ENCODE results near the gene LHB. TPM values are rescaled to one million over a fixed set of nuclear protein-coding genes. Genes with fewer than 3 reads are reported as not detected.
A peak's percentile ranks its signal among the peaks of the same experiment; 100 is the strongest.

The LHB gene
- total RNA-seq, 2 experiments from 2014 or later: 1.1 TPM; not detected in 1

DNA sequence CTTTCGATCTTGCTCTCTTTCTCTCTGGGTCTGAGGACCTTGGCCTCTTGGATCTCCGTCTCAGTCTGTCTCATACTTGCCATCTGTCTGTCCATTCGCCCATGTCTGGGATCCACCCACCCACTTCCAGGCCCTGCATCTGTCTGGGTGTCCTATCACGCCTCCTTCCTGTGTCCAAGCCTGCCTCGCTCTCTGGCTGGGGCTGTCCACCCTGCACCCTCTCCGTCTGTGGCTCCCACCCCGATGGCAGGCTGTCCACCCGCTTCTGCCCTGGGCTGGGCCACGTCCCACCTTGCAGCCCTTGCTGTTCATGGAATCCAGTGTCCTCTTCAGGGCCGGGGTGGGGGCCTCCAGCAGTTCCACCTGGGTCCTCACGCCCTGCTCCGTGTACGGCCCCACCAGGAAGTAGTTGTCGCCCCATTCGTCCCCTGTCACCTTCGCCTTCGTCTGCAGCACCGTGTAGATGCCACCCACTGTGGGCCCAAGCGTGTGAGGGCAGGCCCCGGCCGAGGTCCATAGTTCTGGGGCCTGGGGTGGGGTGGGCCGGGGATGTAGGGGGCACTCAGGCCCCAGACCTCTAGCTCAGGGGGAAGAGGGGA is 25.8 kb downstream of the LHB start:
- peaks cover 30% of the 10 kb centered on the region for H3K36me3 ChIP-seq (ENCODE audit: insufficient read depth, low read length)
- no peaks in the 10 kb centered on the region for H3K9me3 ChIP-seq (ENCODE audit: low read length)
- TF ChIP-seq EZH2phosphoT487 (IDR thresholded peaks at IDR 0.05; ENCODE audit: borderline replicate concordance, low read depth, low read length): no peak
- TF ChIP-seq, protein P1, sequence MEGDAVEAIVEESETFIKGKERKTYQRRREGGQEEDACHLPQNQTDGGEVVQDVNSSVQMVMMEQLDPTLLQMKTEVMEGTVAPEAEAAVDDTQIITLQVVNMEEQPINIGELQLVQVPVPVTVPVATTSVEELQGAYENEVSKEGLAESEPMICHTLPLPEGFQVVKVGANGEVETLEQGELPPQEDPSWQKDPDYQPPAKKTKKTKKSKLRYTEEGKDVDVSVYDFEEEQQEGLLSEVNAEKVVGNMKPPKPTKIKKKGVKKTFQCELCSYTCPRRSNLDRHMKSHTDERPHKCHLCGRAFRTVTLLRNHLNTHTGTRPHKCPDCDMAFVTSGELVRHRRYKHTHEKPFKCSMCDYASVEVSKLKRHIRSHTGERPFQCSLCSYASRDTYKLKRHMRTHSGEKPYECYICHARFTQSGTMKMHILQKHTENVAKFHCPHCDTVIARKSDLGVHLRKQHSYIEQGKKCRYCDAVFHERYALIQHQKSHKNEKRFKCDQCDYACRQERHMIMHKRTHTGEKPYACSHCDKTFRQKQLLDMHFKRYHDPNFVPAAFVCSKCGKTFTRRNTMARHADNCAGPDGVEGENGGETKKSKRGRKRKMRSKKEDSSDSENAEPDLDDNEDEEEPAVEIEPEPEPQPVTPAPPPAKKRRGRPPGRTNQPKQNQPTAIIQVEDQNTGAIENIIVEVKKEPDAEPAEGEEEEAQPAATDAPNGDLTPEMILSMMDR (conservative IDR thresholded peaks at IDR 0.05; ENCODE audit: low read length): no peak
- no peaks in the 10 kb centered on the region for H3K9me2 ChIP-seq (ENCODE audit: insufficient read depth, low read length)
- H4K20me1 ChIP-seq (ENCODE audit: insufficient read depth, low read length): 0 out of 2 replicates have a peak, but pooled peaks cover 4% of the 10 kb centered on the region
- intact Hi-C loops (cut with micrococcal nuclease; ENCODE audit: unreplicated experiment): no loop called here
- H3K4me2 ChIP-seq (ENCODE audit: low read length): peak overlapping the region; percentile 92; the same call in 1 of the 2 replicates
- H3K27ac ChIP-seq (ENCODE audit: low read depth, low read length, poor library complexity, severe bottlenecking): no peak overlapping the region
- BruUV-seq (replicated peaks): no TSS peak
- peaks cover 39% of the 10 kb centered on the region for H3K79me2 ChIP-seq (ENCODE audit: insufficient read depth, low read depth, low read length)
- POLR2A ChIA-PET: no interaction called here
- H3K4me3 ChIP-seq (ENCODE audit: low read depth, low read length, poor library complexity, severe bottlenecking): no peak overlapping the region
- no peak for DNase-seq (ENCODE audit: low spot score)
- H3K4me1 ChIP-seq (ENCODE audit: insufficient read depth, low read length, poor library complexity, severe bottlenecking): peaks cover 21% of the 10 kb centered on the region
- CTCF ChIA-PET (ENCODE audit: unreplicated experiment): no interaction called here
- H2AFZ ChIP-seq (ENCODE audit: low read length): no peak overlapping the region

DNA sequence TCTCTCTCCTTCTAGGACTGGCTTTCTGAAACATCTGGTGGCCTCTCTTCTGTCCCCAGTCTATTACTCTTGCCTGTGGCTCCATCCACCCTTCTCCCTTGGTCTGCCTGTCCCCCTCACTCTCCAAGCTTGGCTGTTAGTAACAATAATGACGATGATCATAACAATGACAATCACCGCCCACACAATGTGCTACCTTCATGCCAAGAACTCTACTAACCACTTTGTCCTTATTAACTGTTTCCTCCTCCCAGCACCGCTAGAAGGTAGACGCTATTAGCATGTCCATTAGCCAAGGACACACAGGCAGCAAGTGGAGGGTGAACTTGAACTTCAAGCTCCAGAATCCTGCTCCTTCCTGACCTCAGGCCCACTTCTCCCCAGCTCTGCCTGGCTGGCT is 26.5 kb downstream of the LHB start:
- ChIA-PET CTCF (ENCODE audit: unreplicated experiment) (no interaction called here), POLR2A (interaction anchor here (1.0 kb wide), 1 partner anchor 14 kb away, joined by 3 read pairs; no protein-coding TSS in a partner anchor)
- no peak overlapping the region for H2AFZ ChIP-seq (ENCODE audit: low read length)
- H3K27ac ChIP-seq (ENCODE audit: low read depth, low read length, poor library complexity, severe bottlenecking): no peak overlapping the region
- H3K36me3 ChIP-seq (ENCODE audit: insufficient read depth, low read length): peaks cover 29% of the 10 kb centered on the region
- TF ChIP-seq, protein P1 (conservative IDR thresholded peaks at IDR 0.05; ENCODE audit: low read length): no peak
- TF ChIP-seq EZH2phosphoT487 (IDR thresholded peaks at IDR 0.05; ENCODE audit: borderline replicate concordance, low read depth, low read length): no peak
- H3K4me3 ChIP-seq (ENCODE audit: low read depth, low read length, poor library complexity, severe bottlenecking): no peak overlapping the region
- no peaks in the 10 kb centered on the region for H3K9me2 ChIP-seq (ENCODE audit: insufficient read depth, low read length)
- H3K9me3 ChIP-seq (ENCODE audit: low read length): no peaks in the 10 kb centered on the region
- no TSS peak for BruUV-seq (replicated peaks)
- 0 out of 2 replicates have a peak, but pooled peaks cover 4% of the 10 kb centered on the region for H4K20me1 ChIP-seq (ENCODE audit: insufficient read depth, low read length)
- intact Hi-C loops (cut with micrococcal nuclease; ENCODE audit: unreplicated experiment): no loop called here
- no peak overlapping the region for H3K4me2 ChIP-seq (ENCODE audit: low read length)
- no peak for DNase-seq (ENCODE audit: low spot score)
- H3K79me2 ChIP-seq (ENCODE audit: insufficient read depth, low read depth, low read length): peaks cover 32% of the 10 kb centered on the region
- H3K4me1 ChIP-seq (ENCODE audit: insufficient read depth, low read length, poor library complexity, severe bottlenecking): peaks cover 20% of the 10 kb centered on the region

DNA sequence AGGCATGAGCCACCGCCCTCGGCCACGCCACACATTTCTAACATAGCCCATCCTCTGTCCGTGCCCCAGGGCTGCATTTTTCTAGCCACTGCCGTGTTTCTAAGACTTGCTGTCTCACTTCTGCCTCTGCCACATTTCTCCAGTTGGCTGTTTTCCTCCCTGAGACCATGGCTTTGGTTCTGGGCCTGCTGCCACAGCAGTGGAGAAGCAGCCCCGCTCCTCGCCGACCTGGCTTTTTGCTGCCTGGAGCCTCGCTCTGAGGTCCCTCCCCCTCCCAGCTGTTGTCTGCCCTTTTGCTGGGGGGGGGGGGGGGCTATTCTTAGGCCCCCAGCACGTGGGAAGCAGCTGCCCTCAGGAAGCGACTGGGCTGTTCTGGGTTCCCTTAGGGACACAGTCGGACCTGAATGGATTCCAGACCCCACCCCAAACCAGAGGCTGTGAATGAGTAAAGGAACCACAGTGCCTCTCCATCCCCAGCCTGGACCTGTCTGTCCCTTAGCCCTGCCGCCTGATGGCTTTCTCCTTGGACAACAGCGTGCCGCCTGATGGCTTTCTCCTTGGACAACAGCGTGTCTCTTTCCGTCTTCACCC is 27.1 kb downstream of the LHB start:
- Histone ChIP-seq H3K9me2 (ENCODE audit: insufficient read depth, low read length) (no peaks in the 10 kb centered on the region), H3K36me3 (ENCODE audit: insufficient read depth, low read length) (peaks cover 31% of the 10 kb centered on the region), H3K27ac (ENCODE audit: low read depth, low read length, poor library complexity, severe bottlenecking) (no peak overlapping the region), H3K9me3 (ENCODE audit: low read length) (no peaks in the 10 kb centered on the region), H3K4me2 (ENCODE audit: low read length) (no peak overlapping the region), H3K4me1 (ENCODE audit: insufficient read depth, low read length, poor library complexity, severe bottlenecking) (peaks cover 13% of the 10 kb centered on the region), H4K20me1 (ENCODE audit: insufficient read depth, low read length) (0 out of 2 replicates have a peak, but pooled peaks cover under 1% of the 10 kb centered on the region), H3K79me2 (ENCODE audit: insufficient read depth, low read depth, low read length) (peaks cover 26% of the 10 kb centered on the region), H2AFZ (ENCODE audit: low read length) (no peak overlapping the region), H3K4me3 (ENCODE audit: low read depth, low read length, poor library complexity, severe bottlenecking) (no peak overlapping the region)
- no TSS peak for BruUV-seq (replicated peaks)
- ChIA-PET CTCF (ENCODE audit: unreplicated experiment) (no interaction called here), POLR2A (interaction anchor here (1.0 kb wide), 1 partner anchor 13 kb away, joined by 3 read pairs; no protein-coding TSS in a partner anchor)
- TF ChIP-seq, protein P1 (conservative IDR thresholded peaks at IDR 0.05; ENCODE audit: low read length): no peak
- no peak for TF ChIP-seq EZH2phosphoT487 (IDR thresholded peaks at IDR 0.05; ENCODE audit: borderline replicate concordance, low read depth, low read length)
- no peak for DNase-seq (ENCODE audit: low spot score)
- intact Hi-C loops (cut with micrococcal nuclease; ENCODE audit: unreplicated experiment): no loop called here
